Measurements from ENCODE around the gene CTU2. TPM values are rescaled to one million over a fixed set of nuclear protein-coding genes. Genes with fewer than 3 reads are reported as not detected.
A peak's percentile ranks its signal among the peaks of the same experiment; 100 is the strongest.

Gene CTU2
- total and polyA plus RNA-seq, 9 of the 15 experiments (the other 6 are each of a cell fraction or from before 2014, with no cell fraction given): 1.3 to 105 (median 23.2) TPM

DNA sequence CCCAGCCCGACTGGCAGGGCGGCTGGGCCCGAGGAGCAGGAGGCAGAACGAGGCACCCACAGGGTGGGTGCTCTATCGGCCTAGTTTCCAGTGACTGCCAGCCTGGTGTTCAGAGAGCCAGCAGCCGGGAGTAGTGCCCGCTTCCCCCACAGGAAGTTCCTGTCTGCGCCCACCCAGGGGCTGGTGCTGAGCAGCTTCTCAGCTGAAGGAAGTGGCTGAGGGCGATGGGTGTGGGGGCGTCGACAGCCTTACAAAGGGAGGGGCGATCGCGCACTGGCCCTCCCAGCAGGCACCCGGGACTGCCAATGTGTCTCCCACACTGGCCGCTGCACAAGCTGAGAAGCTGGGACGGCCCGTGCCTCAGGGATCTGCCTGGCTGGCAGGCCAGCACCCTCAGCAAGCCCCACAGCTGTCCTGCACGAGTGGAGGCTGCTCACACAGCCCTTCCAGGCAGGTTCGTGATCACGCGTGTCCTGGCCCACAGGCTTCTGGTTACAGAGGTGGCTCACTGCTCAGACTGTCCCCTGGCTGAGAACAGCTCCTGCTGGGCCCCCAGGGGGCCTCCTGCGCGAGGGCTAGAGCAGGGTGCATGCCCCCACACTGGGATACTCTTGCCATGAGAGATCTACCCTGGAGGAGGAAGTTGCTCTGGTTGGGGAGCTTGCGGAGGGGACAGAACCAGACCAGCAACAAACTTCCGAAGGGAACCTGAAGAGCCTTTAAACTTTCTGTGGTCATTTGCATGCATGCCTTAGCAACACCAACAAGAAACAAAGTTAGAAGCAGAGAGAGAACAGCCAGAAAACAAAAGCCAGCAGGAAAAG is 2.6 kb upstream of the CTU2 start (continued):
- TF ChIP-seq ZBTB7A (IDR thresholded peaks at IDR 0.05; ENCODE audit: borderline replicate concordance, control insufficient read depth, low read depth, low read length): peak; percentile 32; the same call in 1 of the 2 replicates
- TF ChIP-seq NCOA6 (IDR thresholded peaks at IDR 0.05): no peak
- no peak for TF ChIP-seq CTBP1 (IDR thresholded peaks at IDR 0.05; ENCODE audit: borderline replicate concordance)
- TF ChIP-seq, protein P1, sequence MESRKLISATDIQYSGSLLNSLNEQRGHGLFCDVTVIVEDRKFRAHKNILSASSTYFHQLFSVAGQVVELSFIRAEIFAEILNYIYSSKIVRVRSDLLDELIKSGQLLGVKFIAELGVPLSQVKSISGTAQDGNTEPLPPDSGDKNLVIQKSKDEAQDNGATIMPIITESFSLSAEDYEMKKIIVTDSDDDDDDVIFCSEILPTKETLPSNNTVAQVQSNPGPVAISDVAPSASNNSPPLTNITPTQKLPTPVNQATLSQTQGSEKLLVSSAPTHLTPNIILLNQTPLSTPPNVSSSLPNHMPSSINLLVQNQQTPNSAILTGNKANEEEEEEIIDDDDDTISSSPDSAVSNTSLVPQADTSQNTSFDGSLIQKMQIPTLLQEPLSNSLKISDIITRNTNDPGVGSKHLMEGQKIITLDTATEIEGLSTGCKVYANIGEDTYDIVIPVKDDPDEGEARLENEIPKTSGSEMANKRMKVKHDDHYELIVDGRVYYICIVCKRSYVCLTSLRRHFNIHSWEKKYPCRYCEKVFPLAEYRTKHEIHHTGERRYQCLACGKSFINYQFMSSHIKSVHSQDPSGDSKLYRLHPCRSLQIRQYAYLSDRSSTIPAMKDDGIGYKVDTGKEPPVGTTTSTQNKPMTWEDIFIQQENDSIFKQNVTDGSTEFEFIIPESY (CRISPR knock-in tag; IDR thresholded peaks at IDR 0.05): peak; percentile 52; the same call in 1 of the 2 replicates
- no peak for TF ChIP-seq ZKSCAN1 (IDR thresholded peaks at IDR 0.05; ENCODE audit: low read depth, low read length)
- TF ChIP-seq, protein P2, sequence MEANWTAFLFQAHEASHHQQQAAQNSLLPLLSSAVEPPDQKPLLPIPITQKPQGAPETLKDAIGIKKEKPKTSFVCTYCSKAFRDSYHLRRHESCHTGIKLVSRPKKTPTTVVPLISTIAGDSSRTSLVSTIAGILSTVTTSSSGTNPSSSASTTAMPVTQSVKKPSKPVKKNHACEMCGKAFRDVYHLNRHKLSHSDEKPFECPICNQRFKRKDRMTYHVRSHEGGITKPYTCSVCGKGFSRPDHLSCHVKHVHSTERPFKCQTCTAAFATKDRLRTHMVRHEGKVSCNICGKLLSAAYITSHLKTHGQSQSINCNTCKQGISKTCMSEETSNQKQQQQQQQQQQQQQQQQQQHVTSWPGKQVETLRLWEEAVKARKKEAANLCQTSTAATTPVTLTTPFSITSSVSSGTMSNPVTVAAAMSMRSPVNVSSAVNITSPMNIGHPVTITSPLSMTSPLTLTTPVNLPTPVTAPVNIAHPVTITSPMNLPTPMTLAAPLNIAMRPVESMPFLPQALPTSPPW (CRISPR knock-in tag; IDR thresholded peaks at IDR 0.05): no peak
- TF ChIP-seq, protein P3, sequence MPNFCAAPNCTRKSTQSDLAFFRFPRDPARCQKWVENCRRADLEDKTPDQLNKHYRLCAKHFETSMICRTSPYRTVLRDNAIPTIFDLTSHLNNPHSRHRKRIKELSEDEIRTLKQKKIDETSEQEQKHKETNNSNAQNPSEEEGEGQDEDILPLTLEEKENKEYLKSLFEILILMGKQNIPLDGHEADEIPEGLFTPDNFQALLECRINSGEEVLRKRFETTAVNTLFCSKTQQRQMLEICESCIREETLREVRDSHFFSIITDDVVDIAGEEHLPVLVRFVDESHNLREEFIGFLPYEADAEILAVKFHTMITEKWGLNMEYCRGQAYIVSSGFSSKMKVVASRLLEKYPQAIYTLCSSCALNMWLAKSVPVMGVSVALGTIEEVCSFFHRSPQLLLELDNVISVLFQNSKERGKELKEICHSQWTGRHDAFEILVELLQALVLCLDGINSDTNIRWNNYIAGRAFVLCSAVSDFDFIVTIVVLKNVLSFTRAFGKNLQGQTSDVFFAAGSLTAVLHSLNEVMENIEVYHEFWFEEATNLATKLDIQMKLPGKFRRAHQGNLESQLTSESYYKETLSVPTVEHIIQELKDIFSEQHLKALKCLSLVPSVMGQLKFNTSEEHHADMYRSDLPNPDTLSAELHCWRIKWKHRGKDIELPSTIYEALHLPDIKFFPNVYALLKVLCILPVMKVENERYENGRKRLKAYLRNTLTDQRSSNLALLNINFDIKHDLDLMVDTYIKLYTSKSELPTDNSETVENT (CRISPR knock-in tag; IDR thresholded peaks at IDR 0.05): no peak
- no peak for TF ChIP-seq RFX1 (IDR thresholded peaks at IDR 0.05)
